DND-41 (cell line): Measurements from ENCODE around the gene HES6.
A peak's percentile ranks its signal among the peaks of the same experiment; 100 is the strongest.

Experiments used
- ATAC-seq: fragments of 200-7000 bp; cut with Tn5 transposase; 3 replicates; pipeline ENCODE4 v1.9.1; 2021; ENCODE audit warnings: low read depth; ENCODE audit not compliant: insufficient read depth
- DNase-seq: peaks from one replicate; pipeline ENCODE4 v3.0.0-alpha.2; 2020
- H2AFZ ChIP-seq: 2 replicates; pipeline ENCODE4 v1.6.0; 2012; ENCODE audit warnings: low read depth, low read length
- H3K27ac ChIP-seq: 2 replicates; pipeline ENCODE4 v1.5.1; 2012; ENCODE audit warnings: low read length, inconsistent platforms
- H3K27me3 ChIP-seq: fragments of 200-600 bp; sonication (generic); 2 replicates; pipeline ENCODE4 v1.6.0; 2012; ENCODE audit warnings: low read length, mild to moderate bottlenecking, inconsistent platforms; ENCODE audit not compliant: insufficient read depth, poor library complexity
- H3K36me3 ChIP-seq: 2 replicates; pipeline ENCODE4 v1.5.1; 2012; ENCODE audit warnings: low read length, inconsistent platforms; ENCODE audit not compliant: insufficient read depth
- H3K4me1 ChIP-seq: 2 replicates; pipeline ENCODE4 v1.5.1; 2012; ENCODE audit warnings: mild to moderate bottlenecking, low read length; ENCODE audit not compliant: insufficient read depth
- H3K4me2 ChIP-seq: 2 replicates; pipeline ENCODE4 v1.6.0; 2012; ENCODE audit warnings: mild to moderate bottlenecking, moderate library complexity, low read length, inconsistent platforms; ENCODE audit not compliant: insufficient read depth
- H3K4me3 ChIP-seq, 2 experiments: fragments of 200-600 bp in 1 of 2; shearing (Covaris generic) in 1 of 2; 2 replicates each; pipeline ENCODE4 v1.5.1; 2012 to 2016; ENCODE audit warnings: inconsistent platforms in 2 of 2, low read length in 2 of 2, mild to moderate bottlenecking in 2 of 2, low read depth in 1 of 2, moderate library complexity in 1 of 2
- H3K79me2 ChIP-seq: 2 replicates; pipeline ENCODE4 v1.6.0; 2012; ENCODE audit warnings: low read length, inconsistent platforms; ENCODE audit not compliant: insufficient read depth
- H3K9ac ChIP-seq: 2 replicates; pipeline ENCODE4 v1.6.0; 2012; ENCODE audit warnings: low read depth, mild to moderate bottlenecking, inconsistent platforms, low read length, moderate library complexity
- H3K9me3 ChIP-seq: 2 replicates; pipeline ENCODE4 v1.5.1; 2012; ENCODE audit warnings: low read length, moderate library complexity, mild to moderate bottlenecking, inconsistent platforms; ENCODE audit not compliant: insufficient read depth, severe bottlenecking
- H4K20me1 ChIP-seq: 2 replicates; pipeline ENCODE4 v1.6.0; 2012; ENCODE audit warnings: low read length; ENCODE audit not compliant: insufficient read depth
- EZH2 ChIP-seq: IDR thresholded peaks from 3 replicates; pipeline ENCODE4 v1.6.1; 2012; ENCODE audit warnings: borderline replicate concordance, low read depth, mild to moderate bottlenecking, moderate library complexity, low read length, inconsistent platforms; ENCODE audit not compliant: severe bottlenecking
- TF ChIP-seq, protein P1 (sequence below): IDR thresholded peaks from 2 replicates; pipeline ENCODE4 v1.5.1; 2012; ENCODE audit warnings: borderline replicate concordance, low read length, moderate library complexity, mild to moderate bottlenecking; ENCODE audit not compliant: poor library complexity, severe bottlenecking; ENCODE audit errors: extremely low read depth

The HES6 gene

DNA sequence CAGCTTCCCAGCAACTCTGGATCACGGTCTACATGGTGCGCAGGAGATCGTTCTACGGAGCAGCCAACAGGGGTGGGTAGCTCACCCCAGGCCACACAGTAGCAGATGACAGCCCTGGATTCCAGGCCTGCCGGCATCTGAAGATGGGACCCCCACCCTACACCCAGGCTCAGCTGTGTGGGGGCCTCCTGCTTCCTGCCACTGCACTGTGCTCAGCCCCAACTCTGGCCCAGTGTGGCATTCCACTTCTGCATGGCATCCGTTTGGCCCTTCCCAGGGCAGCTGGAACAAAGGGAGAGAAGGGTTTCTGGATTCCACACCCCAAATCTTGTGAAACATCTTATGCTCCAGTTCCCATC, 39.5 kb upstream of the HES6 start:
- no peak overlapping the region for H3K27ac ChIP-seq
- H2AFZ ChIP-seq, result no peak overlapping the region
- no peak overlapping the region for H3K4me3 ChIP-seq
- peaks cover 66% of the 10 kb centered on the region for H4K20me1 ChIP-seq
- no peak overlapping the region for H3K4me2 ChIP-seq
- H3K9ac ChIP-seq, result no peak overlapping the region
- peaks cover 38% of the 10 kb centered on the region for H3K36me3 ChIP-seq
- peaks cover 6% of the 10 kb centered on the region; the same call in 1 of the 2 replicates for H3K4me1 ChIP-seq
- DNase-seq (no peak), ATAC-seq (no peak)
- H3K9me3 ChIP-seq, result no peaks in the 10 kb centered on the region
- TF ChIP-seq EZH2, result no peak
- TF ChIP-seq, protein P1, sequence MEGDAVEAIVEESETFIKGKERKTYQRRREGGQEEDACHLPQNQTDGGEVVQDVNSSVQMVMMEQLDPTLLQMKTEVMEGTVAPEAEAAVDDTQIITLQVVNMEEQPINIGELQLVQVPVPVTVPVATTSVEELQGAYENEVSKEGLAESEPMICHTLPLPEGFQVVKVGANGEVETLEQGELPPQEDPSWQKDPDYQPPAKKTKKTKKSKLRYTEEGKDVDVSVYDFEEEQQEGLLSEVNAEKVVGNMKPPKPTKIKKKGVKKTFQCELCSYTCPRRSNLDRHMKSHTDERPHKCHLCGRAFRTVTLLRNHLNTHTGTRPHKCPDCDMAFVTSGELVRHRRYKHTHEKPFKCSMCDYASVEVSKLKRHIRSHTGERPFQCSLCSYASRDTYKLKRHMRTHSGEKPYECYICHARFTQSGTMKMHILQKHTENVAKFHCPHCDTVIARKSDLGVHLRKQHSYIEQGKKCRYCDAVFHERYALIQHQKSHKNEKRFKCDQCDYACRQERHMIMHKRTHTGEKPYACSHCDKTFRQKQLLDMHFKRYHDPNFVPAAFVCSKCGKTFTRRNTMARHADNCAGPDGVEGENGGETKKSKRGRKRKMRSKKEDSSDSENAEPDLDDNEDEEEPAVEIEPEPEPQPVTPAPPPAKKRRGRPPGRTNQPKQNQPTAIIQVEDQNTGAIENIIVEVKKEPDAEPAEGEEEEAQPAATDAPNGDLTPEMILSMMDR, result no peak
- peaks cover 54% of the 10 kb centered on the region for H3K79me2 ChIP-seq
- no peaks in the 10 kb centered on the region for H3K27me3 ChIP-seq

GRCh38 chr2:238278626-238279323, 38.9 kb upstream of the HES6 start:
- no peak for TF ChIP-seq EZH2
- TF ChIP-seq, protein P1, result no peak
- H3K4me2 ChIP-seq, result no peak overlapping the region
- peaks cover 40% of the 10 kb centered on the region for H3K36me3 ChIP-seq
- no peak overlapping the region for H3K27ac ChIP-seq
- H3K9me3 ChIP-seq, result no peaks in the 10 kb centered on the region
- H3K79me2 ChIP-seq, result peaks cover 52% of the 10 kb centered on the region
- H3K27me3 ChIP-seq, result no peaks in the 10 kb centered on the region
- no peak for ATAC-seq
- H3K9ac ChIP-seq, result no peak overlapping the region
- peaks cover 64% of the 10 kb centered on the region for H4K20me1 ChIP-seq
- H3K4me1 ChIP-seq, result peaks cover 6% of the 10 kb centered on the region; the same call in 1 of the 2 replicates
- no peak overlapping the region for H3K4me3 ChIP-seq
- no peak overlapping the region for H2AFZ ChIP-seq
- no peak for DNase-seq

DNA sequence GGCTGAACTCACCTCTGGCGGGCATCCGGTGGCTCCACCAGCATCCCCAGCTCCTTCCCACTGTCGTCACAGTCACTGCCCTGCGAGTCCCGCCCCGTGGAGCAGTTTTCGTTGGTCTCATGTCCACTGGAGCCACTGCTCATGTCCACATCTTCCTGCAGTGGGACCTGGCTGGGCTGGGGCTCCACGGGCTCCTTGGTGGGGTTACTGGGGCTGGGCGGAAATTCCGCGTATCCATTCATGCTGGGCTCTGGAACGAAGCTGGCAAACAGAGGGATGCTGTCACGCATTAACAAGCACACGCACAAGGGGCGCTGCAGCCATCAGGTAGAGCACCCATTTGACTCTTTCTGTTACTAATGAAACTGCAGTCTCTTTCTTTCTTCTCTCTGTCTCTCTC, 37.9 kb upstream of the HES6 start:
- H3K79me2 ChIP-seq, result peaks cover 41% of the 10 kb centered on the region
- H3K4me3 ChIP-seq, result no peak overlapping the region
- no peaks in the 10 kb centered on the region for H3K27me3 ChIP-seq
- H4K20me1 ChIP-seq, result peaks cover 53% of the 10 kb centered on the region
- ATAC-seq (no peak), DNase-seq (no peak)
- no peaks in the 10 kb centered on the region for H3K4me1 ChIP-seq
- no peak overlapping the region for H3K4me2 ChIP-seq
- H3K27ac ChIP-seq, result no peak overlapping the region
- H2AFZ ChIP-seq, result no peak overlapping the region
- no peak overlapping the region for H3K9ac ChIP-seq
- H3K9me3 ChIP-seq, result no peaks in the 10 kb centered on the region
- TF ChIP-seq, protein P1, result peak; percentile 34
- TF ChIP-seq EZH2, result no peak
- peaks cover 46% of the 10 kb centered on the region for H3K36me3 ChIP-seq
